ENCODE measurements around the gene PHF2.

The PHF2 gene

DNA sequence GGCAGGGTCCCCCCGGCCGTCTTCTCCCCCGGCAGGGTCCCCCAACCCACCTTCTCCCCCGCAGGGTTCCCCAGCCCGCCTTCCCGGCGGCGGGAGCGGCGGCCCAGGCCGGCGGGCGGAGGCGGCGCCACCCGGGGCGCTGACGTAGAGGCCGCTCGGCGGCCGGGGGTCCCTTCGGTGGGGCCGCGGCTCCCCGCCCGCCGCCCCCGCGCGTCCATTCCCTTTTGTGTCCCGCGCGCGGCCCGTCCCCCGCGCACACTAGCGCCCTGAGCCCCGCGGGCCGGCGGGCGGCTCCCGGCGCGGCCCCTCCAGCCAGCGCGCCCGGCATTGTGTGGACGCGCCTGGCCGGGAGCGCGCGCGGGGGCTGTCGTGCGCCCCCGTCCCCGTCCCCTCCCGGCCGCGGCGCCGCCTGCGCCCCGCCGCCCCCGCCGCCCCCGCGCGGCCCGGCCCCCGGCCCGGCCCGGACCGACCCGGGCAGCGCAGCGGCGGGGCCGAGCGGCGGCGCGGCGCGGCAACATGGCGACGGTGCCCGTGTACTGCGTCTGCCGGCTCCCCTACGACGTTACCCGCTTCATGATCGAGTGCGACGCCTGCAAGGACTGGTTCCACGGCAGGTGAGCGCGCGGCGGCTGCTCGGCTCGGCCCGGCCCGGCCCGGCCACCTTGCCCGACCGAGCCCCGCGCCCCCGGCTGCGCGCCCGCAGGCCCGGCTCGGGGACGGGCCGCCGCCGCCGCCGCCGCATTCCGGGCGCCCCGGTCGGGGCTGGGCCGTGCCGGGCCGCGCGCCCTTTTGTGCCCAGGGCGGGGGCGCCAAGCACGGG is at the start of gene PHF2:
TSS of gene PHF2 (plus strand) at position 327 of the 820 bp plus-strand sequence. CDS start at position 517, 190 bp downstream.
- DNase-seq (ENCODE audit: low read depth in 2 of 2) = peak in 1 of 2 donors; percentile 29

DNA sequence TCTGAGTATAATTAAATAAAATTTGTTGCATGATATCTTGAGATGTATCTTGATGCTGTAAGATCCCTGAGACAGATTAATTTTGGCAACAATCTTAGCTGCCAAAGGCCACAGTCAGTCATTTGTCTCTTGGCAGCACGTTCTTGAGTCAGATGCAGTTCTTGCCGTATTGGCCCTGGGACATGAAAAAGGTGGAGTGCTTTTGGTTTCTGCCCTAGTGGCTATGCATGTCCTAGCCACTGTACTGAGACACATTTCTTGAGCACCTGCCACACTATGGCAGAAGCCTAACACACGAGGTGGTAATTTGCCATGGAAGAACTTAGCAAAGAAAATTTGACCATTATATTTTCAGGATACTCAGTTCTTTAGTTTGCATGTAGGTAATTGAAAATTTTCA is 45.0 kb upstream of the PHF2 start:
- no peak for DNase-seq (ENCODE audit: low read depth in 2 of 2)

DNA sequence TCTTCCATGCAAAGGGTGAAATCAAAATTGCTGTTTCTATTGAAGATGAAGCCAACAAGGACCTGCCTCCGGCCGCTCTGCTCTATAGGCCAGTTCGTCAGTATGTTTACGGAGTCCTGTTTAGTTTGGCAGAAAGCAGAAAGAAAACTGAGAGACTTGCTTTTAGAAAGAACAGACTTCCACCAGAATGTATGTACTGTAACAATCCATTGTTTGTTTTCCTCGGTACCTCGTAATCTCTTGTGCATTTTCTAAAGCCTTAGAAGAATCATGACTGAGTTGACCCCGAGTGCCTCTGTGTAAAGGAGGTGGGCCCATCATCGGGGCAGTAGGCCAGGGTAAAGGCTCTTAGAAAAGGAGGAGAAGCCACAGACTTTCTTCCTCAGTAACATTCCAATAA is 44.2 kb upstream of the PHF2 start:
- DNase-seq (ENCODE audit: low read depth in 2 of 2) = no peak

DNA sequence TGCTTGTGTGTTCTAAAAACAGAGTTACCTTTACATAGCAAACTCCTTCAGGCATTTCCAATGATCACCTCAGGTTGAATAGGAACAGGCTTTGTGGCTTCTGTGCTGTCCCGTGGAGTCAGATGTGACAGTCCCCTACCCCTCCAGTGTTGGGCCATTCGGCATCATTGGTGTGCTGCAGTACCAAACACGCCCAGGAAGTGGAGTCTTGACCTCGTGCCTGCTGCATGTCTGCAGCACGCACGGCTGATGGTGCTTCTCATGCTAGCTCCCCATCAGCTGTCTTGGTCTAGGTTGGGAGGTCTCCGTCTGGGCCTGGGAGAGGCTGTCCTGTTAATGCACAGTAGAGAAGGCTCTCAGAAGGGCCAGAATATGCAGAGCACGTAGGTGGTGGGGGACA is 42.5 kb upstream of the PHF2 start:
- DNase-seq (ENCODE audit: low read depth in 2 of 2) = no peak

DNA sequence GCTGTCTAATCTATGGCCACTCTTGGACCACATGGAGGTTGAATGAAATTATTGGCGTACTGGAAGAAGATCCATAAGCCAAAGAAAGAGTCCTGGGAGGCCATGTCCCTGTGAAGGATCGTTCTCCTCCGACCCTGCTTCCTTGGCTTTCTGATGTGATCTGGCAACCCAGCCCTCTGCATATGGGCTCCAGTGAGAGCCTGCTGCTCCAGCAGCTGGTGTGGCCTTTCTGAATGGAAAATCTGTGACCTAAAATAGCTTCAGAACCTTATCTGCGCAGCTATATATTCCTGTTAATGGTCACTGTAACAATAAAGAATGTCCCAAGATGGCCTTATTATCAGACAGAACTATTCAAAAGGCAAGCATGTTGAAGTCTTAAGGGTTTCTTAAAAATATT is 40.2 kb upstream of the PHF2 start:
- no peak for DNase-seq (ENCODE audit: low read depth in 2 of 2)

DNA sequence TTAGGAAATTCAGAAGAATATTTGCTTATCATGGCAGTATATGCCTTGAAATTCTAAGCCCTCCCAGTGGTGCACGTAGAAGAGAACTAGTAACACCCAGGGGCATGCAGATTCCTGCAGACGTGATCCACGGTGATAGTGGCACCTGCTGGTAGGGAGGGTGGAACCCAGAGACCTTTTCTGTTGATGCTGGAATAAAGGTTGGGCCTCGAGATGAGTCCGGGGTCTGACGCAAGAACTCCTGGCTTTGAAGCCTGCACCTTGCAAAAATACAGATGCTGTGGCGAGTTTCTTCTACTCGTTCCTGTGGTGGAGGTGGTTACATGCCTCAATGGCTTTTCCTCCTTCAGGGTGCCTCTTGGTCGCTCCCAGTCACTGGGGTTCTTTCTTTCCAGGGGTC is 39.5 kb upstream of the PHF2 start:
- no peak for DNase-seq (ENCODE audit: low read depth in 2 of 2)

DNA sequence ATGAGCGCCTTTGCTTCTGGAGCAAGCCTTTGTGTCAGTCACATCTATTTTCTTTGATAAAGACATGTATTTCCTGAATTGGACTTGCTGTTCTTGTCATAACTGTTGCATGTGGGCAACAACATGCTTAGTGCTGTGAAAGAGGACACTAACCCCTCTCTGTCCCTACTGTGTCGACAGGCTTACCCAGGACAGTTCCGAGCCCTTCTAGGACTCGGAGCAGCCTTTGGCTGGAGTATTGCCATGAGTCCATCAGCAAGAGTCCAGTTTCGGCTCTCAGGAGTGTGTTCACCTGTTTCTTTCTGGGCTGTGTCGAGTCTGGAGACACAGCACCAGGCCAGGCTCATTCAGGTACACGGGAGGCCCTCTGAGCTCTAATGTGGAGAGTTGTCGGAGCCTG is 36.1 kb upstream of the PHF2 start:
- DNase-seq (ENCODE audit: low read depth in 2 of 2) = no peak

DNA sequence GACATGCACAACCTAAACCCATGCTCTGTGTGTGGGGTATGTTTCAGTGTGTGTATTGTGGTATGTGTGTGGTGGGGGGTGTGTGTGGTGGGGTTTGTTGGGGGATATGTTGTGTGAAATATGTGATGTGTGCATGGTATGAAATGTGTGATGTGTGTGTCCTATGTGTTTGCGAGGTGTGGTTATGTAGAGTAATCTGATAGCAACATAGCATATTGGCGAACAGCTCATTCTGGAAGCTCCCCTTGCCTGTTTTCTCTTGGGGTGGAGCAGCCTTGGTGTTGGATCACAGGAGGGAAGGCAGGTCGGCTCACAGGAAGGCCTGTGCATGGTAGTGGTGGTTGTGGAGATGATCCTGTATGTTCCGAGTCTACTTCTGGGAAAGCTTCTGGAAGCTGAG is 35.4 kb upstream of the PHF2 start:
- no peak for DNase-seq (ENCODE audit: low read depth in 2 of 2)

DNA sequence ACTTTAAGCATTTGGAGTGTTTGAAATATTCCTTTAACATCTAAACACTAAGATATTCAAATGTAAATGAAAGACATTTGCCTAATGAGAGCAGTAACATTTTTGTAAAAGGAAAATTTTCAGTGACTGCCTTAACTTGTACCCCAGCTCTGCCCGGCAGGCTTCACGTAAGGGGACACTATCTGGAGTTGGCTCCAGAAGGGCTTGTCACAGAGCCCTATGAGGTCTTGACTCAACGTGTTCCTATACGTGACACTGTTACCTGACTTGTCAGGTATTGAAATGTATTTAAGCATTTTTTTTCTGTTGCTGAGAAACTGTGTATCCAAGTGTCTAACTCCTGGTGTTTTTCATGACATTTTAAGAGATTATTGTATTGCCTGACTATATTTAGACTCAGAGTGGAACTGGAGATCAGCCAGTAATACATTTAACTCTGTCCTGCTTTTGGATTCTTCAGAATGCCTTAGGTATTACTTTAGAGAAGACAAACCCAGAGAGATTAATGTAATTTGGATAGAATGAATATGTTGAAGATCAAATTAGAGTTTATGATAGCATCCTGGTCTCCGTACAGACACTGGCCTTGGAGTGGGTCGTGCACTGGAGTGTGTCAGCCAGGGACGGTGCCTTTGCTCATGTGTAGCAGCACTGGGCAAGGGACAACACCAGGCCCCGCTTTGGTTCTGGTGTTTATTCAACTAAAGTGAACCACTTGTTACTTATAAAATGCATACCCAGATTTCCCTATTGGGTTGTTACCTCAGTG is 34.6 kb upstream of the PHF2 start:
- no peak for DNase-seq (ENCODE audit: low read depth in 2 of 2)

DNA sequence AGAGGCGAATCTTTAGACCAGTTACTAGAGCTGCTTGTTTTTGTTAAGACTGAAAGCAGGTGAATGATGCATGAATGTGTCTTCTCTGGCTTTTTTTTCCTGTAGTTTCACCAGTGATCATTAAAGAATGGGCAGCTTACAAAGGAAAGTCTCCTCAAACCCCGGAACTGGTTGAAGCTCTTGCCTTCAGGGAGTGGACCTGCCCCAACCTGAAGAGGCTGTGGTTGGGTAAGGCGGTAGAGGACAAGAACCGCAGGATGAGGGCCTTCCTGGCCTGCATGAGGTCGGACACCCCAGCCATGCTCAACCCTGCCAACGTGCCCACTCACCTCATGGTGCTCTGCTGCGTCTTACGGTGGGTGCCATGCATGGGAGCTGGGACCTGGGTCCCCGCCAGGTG is 33.3 kb upstream of the PHF2 start:
- DNase-seq (ENCODE audit: low read depth in 2 of 2) = no peak

DNA sequence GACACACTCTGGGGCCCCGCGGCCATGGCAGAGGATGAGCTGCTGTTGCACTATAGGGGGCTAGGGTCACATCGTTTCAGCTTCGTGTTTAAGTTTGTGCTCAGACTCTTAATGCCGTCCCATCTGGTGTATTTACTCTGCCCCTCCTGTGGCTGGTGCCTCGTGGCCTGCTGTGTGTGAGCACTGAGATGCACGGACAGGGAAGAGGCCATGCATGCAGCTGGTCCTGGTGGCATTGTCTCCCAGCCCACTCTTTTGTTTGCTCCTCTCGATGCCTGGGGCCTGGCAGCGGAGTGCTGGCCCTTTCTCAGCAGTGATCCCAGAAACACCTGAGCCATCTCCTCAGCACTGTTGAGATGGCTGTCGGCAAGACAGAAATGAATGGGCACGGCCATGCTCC is 30.0 kb upstream of the PHF2 start:
- DNase-seq (ENCODE audit: low read depth in 2 of 2) = no peak

DNA sequence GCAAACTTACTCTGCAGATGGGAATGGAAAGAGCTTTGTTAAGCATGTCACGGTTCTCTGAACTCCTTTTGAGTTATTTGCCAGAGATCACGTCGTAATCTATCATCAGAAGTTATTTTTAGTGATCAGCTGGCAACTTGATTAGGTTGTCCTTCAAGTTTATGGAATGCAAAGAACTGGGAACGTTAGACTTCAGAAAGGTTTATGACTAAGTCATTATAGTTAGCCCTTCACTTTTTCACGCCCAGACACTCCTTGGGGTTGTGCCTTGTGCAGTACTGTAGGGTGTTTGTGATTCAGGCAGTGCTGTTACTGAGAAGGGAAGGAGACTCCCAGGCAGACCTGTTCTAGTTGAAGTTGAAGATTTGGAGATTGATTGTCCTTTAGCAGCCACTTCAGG is 26.8 kb upstream of the PHF2 start:
- no peak for DNase-seq (ENCODE audit: low read depth in 2 of 2)

DNA sequence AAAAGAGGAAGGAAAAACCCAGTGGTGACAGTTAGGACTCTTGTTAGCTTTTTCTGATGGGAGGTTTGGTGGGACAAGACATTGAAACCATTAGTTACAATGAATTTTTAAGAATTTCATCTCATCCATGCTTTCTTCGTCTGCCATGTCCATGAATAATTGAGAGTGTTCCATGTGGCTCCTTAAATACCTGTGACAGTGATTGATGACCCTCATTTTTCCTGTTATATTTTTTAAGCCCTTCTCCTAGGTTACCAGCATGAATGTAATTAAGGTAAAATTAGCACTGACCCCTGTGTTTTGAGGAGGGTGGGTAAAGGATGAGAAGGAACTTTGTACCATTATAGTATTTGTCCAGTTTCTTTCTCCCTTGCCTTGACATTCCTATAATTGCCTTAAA is 23.5 kb upstream of the PHF2 start:
- no peak for DNase-seq (ENCODE audit: low read depth in 2 of 2)

DNA sequence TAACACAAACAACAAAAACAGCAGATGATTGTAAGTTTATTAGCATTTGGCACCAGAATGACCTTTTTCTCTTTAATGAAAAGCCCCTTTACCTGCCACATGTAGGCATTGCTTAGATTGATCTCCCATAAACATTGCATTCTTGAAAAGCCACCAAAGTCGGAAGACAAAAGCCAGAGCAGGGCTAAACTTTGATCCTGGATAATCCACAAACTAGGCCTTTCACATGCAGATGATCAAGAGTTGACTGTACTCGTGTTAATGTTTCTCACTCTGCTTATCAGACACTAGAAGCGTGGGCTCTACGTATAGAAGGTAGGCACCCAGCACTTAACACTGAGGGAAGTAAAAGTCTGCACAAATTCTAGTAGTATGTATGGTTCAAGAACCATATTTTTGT is 21.0 kb upstream of the PHF2 start:
- no peak for DNase-seq (ENCODE audit: low read depth in 2 of 2)

DNA sequence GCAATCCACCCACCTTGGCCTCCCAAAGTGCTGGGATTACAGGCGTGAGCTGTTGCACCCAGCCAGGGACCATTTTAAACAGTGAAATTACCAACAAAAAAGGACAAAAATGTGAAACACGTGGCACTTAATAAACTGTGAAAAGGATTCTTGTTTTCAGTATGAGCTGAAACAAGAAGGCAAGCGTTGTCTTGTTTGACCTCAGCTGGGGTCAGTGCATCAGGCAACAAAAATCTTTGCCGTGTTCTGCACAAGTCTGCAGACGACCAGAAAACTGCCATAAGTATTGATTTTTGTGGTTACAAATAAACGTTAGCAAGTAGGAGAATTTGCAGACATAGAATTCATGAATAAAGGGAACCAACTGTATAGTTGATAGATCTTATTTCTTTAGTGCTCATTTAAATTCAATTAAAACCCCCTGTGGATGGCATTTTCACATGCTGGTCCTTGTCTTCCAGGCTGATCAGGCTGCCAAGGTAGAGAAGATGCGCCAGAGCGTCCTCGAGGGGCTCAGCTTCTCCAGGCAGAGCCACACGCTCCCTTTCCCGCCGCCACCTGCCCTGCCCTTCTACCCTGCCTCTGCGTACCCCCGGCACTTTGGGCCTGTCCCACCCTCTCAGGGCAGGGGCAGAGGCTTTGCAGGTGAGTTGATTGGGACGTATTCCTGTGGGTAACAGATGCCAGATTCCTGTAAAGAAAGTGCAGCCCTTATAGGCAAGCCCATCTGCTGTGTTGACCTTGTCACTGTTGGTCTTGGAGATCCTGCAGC is 18.8 kb upstream of the PHF2 start:
- no peak for DNase-seq (ENCODE audit: low read depth in 2 of 2)

DNA sequence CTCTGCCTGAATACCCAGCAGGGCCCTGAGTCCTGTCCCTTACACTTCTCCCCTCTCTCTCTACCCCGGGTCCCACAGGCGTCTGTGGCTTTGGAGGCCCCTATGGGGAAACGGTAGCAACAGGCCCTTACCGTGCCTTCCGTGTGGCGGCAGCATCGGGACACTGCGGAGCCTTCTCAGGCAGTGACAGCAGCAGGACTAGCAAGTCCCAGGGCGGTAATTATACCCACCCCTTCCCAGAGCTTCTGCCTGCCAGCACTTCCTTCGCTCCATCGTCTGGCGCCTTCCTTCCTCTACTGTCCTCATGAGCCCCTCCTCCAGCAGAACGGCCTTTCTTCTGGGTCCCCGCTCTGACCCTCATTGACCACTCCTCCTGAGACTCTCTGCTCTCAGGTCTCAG is 17.9 kb upstream of the PHF2 start:
- DNase-seq (ENCODE audit: low read depth in 2 of 2) = no peak

DNA sequence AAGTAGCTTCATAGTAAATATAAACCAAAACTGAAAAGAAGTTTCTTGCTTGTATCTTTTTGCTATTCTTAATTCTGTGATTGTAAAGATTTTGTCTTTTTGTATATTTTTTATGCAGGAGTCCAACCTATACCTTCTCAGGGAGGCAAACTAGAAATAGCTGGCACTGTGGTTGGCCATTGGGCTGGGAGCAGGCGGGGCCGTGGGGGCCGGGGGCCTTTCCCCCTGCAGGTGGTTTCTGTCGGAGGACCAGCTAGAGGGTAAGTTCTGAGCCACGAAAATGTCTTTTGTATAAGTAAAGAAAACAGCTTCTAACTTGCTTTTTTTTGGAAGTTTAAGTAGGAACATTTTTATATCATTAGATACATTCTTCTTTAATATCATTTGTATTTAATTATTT is 15.4 kb upstream of the PHF2 start:
- DNase-seq (ENCODE audit: low read depth in 2 of 2) = no peak

DNA sequence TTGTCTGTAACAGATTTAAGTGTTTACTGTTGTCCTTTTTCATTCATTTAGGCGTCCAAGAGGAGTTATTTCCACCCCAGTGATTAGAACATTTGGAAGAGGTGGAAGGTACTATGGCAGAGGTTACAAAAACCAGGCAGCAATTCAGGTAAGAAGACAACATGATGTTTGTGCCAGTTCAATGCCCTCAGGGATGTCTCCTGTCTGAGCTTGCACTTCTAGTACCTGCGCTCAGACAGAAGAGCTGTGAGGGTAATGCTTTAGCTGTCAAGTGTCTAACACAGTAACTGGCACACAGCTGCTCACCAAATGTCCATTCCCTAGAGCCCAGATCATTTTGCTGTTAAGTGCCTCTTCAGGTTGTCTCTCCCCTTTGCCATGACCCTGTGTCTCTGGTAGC is 14.2 kb upstream of the PHF2 start:
- DNase-seq (ENCODE audit: low read depth in 2 of 2) = no peak

DNA sequence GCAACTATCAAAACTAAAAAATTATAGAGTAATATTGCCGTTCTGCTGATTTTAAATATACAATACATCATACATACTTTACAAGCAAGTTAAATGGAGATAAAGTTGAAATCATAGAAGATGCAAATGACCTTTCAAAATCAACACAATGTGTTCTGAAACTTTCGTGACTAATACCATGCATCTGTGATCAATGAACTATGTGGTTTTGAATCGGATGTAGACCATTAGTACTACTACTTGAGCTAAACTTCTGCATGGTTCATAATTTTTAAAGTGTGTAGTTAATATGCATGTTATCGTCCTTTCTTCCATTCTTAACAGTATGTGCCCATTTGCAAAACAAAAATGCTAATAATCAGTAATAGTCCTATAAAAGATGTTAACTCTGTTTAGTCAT is 11.3 kb upstream of the PHF2 start:
- no peak for DNase-seq (ENCODE audit: low read depth in 2 of 2)

DNA sequence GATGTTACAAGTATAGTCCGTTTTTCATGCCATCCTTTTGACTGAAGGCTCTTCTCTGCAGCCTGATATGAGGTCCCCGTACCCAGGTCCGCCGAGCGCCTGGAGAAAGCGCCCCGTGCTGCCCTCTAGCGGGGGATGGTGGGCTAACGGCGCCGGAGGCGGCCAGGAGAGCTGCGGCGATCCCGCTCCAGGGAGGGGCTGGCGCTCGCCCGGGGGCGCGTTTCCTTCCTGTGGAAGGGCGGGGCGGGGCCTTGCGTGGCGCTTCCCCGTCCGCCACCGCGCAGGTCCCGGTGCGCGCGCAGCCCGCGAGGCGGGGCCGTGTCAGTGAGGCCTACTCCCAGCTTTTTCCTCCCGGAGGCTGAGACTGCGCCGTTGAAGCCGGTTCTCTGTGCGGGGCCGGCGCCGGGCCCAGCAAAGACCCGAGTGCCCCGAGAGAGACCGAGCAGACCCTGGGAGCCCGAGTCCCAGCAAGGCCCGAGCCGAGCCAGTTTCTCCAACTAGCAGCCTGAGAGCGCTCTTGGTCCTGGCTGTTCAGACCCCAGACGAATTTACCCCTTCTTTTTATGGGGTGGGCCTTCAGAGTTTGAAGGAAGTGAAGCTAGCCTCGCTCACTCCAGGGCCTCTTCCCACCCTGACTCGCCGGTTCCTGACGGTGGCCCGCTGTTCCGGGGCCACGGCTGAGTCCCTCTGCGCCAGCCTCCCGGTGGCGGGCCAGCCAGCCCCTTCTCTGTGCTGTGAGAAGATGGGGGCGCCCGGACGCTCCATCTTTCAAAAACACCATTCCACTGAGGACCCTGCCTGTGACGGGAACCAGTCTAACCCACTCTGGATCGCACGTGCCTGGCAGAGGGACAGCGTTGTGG is 9.7 kb upstream of the PHF2 start:
- peak; percentile 99 to 100 for DNase-seq (ENCODE audit: low read depth in 2 of 2)

DNA sequence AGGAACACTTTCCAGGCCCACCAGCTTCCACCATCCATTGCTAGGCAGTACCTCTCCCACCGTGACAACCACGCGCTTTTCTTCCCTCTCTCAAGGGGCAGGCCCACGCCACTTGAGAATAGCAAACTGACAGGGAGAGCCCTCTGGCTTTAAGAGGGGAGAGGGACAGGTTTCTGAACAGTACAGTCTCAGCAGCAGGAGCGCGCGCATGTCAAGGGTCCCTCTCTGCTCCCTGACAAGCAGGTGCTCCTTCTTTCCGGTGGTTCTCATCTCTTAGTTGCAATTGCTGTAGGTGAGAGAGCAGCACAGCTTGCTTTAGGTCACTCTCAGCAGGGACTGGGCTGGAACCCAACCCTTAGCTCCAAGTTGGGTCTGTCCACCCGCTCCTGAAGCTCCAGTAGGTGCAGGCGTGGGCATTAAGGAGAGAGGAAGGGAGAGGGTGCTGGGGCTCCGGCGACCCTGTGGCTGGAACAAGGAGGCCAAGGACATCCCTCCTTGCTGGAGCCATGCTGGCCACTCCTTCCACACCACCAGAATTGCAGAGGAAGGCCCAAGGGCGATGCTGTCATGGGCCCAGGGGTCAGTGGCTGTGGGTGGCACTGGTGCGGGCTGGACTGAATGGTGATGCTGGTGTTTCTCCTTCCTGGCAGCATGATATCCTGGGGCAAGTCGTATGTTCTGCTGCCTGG is 9.0 kb upstream of the PHF2 start:
- no peak for DNase-seq (ENCODE audit: low read depth in 2 of 2)

Data from stimulated activated CD4-positive, alpha-beta T cell treated with anti-CD3 and anti-CD28 coated beads, Interleukin-1b, Interleukin-23, amount 100 ng/mL, for 4 hours (primary cell).